Sigmoid colon (tissue), 7 donors: Measurements from ENCODE around the gene PEX14. TPM values are rescaled to one million over a fixed set of nuclear protein-coding genes. Genes with fewer than 3 reads are reported as not detected.

Source experiments
- DNase-seq: peaks from one replicate; pipeline ENCODE4 v3.0.0-alpha.2; 2019
- H3K27ac ChIP-seq, 4 donors: fragments of 200-600 bp; sonication (generic); one replicate each; pipeline ENCODE4 v1.5.1; 2016 to 2019; ENCODE audit warnings: mild to moderate bottlenecking in 1 of 4
- H3K27me3 ChIP-seq, 3 donors: fragments of 200-600 bp; sonication (generic); one replicate each; pipeline ENCODE4 v1.5.1; 2019; ENCODE audit warnings: mild to moderate bottlenecking in 1 of 3
- H3K36me3 ChIP-seq, 4 donors: fragments of 200-600 bp; sonication (generic); one replicate each; pipeline ENCODE4 v1.5.1; 2016 to 2019
- H3K4me1 ChIP-seq, 4 donors: fragments of 200-600 bp; sonication (generic); one replicate each; pipeline ENCODE4 v1.5.1; 2017 to 2019
- H3K4me3 ChIP-seq, 4 donors: fragments of 200-600 bp; sonication (generic); one replicate each; pipeline ENCODE4 v1.5.1; 2017 to 2019; ENCODE audit warnings: mild to moderate bottlenecking in 2 of 4, moderate library complexity in 1 of 4
- H3K9me3 ChIP-seq, 4 donors: fragments of 200-600 bp in 3 of 4; sonication (generic) in 3 of 4; one replicate each; pipeline versions ENCODE4 v1.5.1 to v1.6.1; 2013 to 2019
- EP300 ChIP-seq, 4 donors: sonication (generic); formaldehyde crosslinking; IDR thresholded peaks; one replicate each; pipeline ENCODE4 v1.6.1; 2017; ENCODE audit warnings: antibody characterized with exemption in 4 of 4
- POLR2A ChIP-seq, 2 donors: fragments of 450-650 bp; IDR thresholded peaks; one replicate each; pipeline ENCODE4 v1.6.1; 2016; ENCODE audit warnings: antibody characterized with exemption in 2 of 2, mild to moderate bottlenecking in 2 of 2, moderate library complexity in 2 of 2
- POLR2AphosphoS5 ChIP-seq, 4 donors: sonication (generic); formaldehyde crosslinking; IDR thresholded peaks; one replicate each; pipeline ENCODE4 v1.6.1; 2017; ENCODE audit warnings: antibody characterized with exemption in 4 of 4
- WGBS, 2 donors: extraction: QIAGEN DNeasy Blood & Tissue Kit; methylation state at CpG; one replicate each; pipeline ENCODE4 v1.1.7; 2013; 5-methylcytosine and 5-hydroxymethylcytosine counted together
- intact Hi-C: fragments of 100-400 bp; cut with DNase I; formaldehyde crosslinking; loops from one replicate; pipeline ENCODE4 v1.15.1; 2023
- polyA plus RNA-seq, 3 donors: library from polyadenylated mRNA; stranded (reverse); fragments of 200-250 nt; gene quantifications; one replicate each; pipeline ENCODE4 v1.2.3, GENCODE V29; 2013
- total RNA-seq, 4 donors: library from RNA; depleted of rRNA; stranded (reverse); fragments of >200 nt; gene quantifications; one replicate each; pipeline ENCODE4 v1.1.0, GENCODE V29; 2016
- TF ChIP-seq, protein P1 (sequence below), 4 experiments: fragments of 450-650 bp in 3 of 4; fragments of 200-600 bp in 1 of 4; IDR thresholded peaks; one replicate each; pipeline ENCODE4 v1.5.1; 2016 to 2019; ENCODE audit warnings: antibody characterized with exemption in 4 of 4, mild to moderate bottlenecking in 3 of 4, moderate library complexity in 2 of 4
- donor health status: healthy with polysubstance abuse.
- donor health status: Bipolar disorder and iron deficiency.
- donor health status: healthy.

The PEX14 gene
- total and polyA plus RNA-seq, 7 donors: 8.3 to 23.3 (median 14.4) TPM

DNA sequence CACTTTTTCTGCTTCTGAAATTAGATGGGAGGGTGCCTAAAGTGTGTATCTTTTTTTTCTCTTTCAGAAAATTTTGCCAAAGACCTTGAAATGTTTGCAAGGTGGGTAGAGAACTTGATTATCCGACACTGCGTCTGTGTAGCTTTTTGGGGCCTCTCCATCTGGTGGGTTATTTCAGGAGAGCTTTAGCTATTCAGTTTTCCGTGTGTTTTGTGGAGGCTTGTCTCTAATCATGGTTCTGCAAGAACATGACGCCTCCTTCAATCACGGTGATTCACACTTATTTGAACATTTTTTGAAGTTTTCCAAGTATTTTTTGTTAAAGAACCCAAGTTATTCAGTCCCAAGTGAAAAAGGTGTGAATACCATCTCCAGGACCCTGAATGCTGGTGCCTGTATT lies 40.2 kb upstream of the PEX14 start:
- no peak overlapping the region for H3K4me3 ChIP-seq
- H3K4me1 ChIP-seq: peaks cover 0 to 17% (median 14%) of the 10 kb centered on the region in 4 donors
- TF ChIP-seq POLR2AphosphoS5 (IDR thresholded peaks at IDR 0.05) (no peak), EP300 (IDR thresholded peaks at IDR 0.05) (no peak), POLR2A (IDR thresholded peaks at IDR 0.05) (no peak)
- TF ChIP-seq, protein P1, sequence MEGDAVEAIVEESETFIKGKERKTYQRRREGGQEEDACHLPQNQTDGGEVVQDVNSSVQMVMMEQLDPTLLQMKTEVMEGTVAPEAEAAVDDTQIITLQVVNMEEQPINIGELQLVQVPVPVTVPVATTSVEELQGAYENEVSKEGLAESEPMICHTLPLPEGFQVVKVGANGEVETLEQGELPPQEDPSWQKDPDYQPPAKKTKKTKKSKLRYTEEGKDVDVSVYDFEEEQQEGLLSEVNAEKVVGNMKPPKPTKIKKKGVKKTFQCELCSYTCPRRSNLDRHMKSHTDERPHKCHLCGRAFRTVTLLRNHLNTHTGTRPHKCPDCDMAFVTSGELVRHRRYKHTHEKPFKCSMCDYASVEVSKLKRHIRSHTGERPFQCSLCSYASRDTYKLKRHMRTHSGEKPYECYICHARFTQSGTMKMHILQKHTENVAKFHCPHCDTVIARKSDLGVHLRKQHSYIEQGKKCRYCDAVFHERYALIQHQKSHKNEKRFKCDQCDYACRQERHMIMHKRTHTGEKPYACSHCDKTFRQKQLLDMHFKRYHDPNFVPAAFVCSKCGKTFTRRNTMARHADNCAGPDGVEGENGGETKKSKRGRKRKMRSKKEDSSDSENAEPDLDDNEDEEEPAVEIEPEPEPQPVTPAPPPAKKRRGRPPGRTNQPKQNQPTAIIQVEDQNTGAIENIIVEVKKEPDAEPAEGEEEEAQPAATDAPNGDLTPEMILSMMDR (IDR thresholded peaks at IDR 0.05): no peak
- intact Hi-C loops: loop anchor here (5.0 kb wide), 2 partner anchors 58 to 557 kb away; no protein-coding TSS in a partner anchor
- WGBS, 2 donors: 96 to 98% methylated on average over 5 of the region's 5 CpGs
- no peak overlapping the region for H3K27ac ChIP-seq
- H3K27me3 ChIP-seq: no peaks in the 10 kb centered on the region
- H3K9me3 ChIP-seq: no peaks in the 10 kb centered on the region
- no peak for DNase-seq
- H3K36me3 ChIP-seq: peaks cover 0 to 6% (median 0%) of the 10 kb centered on the region in 4 donors

DNA sequence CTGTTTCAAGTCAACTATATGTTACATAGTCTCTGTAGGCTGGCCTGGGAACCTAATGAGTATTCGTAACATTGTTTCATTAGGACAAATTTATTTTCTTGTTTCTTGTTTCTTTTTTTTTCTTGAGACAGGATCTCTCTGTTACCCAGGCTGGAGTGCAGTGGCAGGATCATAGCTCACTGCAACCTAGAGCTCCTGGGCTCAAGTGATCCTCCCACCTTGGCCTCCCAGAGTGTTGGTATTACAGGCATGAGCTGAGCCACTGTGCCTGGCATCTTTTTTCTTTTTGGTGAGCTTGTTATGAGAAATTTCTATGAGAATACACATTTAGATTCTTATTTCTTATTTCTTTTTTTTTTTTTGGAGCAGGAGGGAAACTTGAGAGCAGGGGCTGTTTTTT lies 37.7 kb upstream of the PEX14 start:
- intact Hi-C loops: no loop called here
- TF ChIP-seq EP300 (IDR thresholded peaks at IDR 0.05): no peak
- no peak for TF ChIP-seq POLR2AphosphoS5 (IDR thresholded peaks at IDR 0.05)
- TF ChIP-seq POLR2A (IDR thresholded peaks at IDR 0.05): no peak
- TF ChIP-seq, protein P1 (IDR thresholded peaks at IDR 0.05): no peak
- H3K27ac ChIP-seq: no peak overlapping the region
- DNase-seq: no peak
- 96 to 97% methylated on average over 1 of the region's 1 CpG for WGBS, 2 donors
- H3K36me3 ChIP-seq: peaks cover 0 to 6% (median 0%) of the 10 kb centered on the region in 4 donors
- no peaks in the 10 kb centered on the region for H3K4me1 ChIP-seq
- no peaks in the 10 kb centered on the region for H3K9me3 ChIP-seq
- H3K27me3 ChIP-seq: no peaks in the 10 kb centered on the region
- no peak overlapping the region for H3K4me3 ChIP-seq

DNA sequence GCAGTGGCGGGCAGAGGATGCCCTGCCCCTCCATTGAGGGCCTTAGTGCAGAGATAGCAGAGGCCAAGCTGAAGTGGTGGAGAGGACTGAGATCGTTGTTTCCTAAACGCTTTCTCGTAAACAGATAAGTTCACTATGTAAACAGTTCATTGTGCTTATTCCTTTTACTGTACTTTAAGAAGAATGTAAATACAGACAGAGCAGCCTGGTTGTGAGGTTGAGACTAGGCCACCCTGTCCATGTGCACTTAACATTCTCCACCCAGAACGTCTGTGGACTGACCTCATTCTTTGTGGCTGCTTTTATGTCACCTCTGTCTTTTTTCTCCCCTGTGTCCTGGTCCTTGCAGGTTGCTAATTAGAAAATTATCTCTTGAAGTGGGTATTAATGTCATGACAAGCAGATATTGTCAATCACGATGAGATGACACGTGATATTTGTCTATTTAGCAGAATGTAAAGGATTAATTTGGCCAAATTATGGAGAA lies 36.0 kb upstream of the PEX14 start:
- no peaks in the 10 kb centered on the region for H3K27me3 ChIP-seq
- no peaks in the 10 kb centered on the region for H3K9me3 ChIP-seq
- no peak overlapping the region for H3K4me3 ChIP-seq
- H3K27ac ChIP-seq: no peak overlapping the region
- intact Hi-C loops: no loop called here
- 45 to 62% methylated on average over 7 of the region's 7 CpGs for WGBS, 2 donors
- H3K4me1 ChIP-seq: no peaks in the 10 kb centered on the region
- peaks cover 0 to 6% (median 0%) of the 10 kb centered on the region in 4 donors for H3K36me3 ChIP-seq
- TF ChIP-seq POLR2A (IDR thresholded peaks at IDR 0.05): no peak
- TF ChIP-seq, protein P1 (IDR thresholded peaks at IDR 0.05): no peak
- no peak for DNase-seq

DNA sequence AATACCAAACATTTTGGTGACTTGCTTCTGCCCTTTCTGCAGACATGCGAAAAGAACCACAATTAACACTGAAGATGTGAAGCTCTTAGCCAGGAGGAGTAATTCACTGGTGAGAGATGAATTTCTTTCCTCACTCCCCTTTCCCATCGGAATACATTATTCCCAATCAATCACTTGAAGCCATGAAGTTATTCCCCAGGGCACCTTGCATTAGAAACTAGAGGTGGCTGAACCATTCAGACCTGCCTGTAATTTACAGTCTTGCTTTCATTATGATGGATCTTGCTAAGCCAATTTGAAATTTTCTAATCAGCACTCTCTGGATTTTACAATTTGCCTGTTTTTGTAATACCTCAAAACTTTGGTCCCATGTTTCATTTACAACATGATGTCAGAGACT lies 34.4 kb upstream of the PEX14 start:
- TF ChIP-seq, protein P1 (IDR thresholded peaks at IDR 0.05): no peak
- TF ChIP-seq POLR2A (IDR thresholded peaks at IDR 0.05) (no peak), EP300 (IDR thresholded peaks at IDR 0.05) (no peak), POLR2AphosphoS5 (IDR thresholded peaks at IDR 0.05) (no peak)
- H3K36me3 ChIP-seq: peaks cover 0 to under 1% (median 0%) of the 10 kb centered on the region in 4 donors
- no peaks in the 10 kb centered on the region for H3K27me3 ChIP-seq
- 98% methylated on average over 2 of the region's 2 CpGs for WGBS, 2 donors
- no peak overlapping the region for H3K27ac ChIP-seq
- H3K4me3 ChIP-seq: no peak overlapping the region
- no peaks in the 10 kb centered on the region for H3K9me3 ChIP-seq
- no peak for DNase-seq
- intact Hi-C loops: no loop called here
- no peaks in the 10 kb centered on the region for H3K4me1 ChIP-seq

DNA sequence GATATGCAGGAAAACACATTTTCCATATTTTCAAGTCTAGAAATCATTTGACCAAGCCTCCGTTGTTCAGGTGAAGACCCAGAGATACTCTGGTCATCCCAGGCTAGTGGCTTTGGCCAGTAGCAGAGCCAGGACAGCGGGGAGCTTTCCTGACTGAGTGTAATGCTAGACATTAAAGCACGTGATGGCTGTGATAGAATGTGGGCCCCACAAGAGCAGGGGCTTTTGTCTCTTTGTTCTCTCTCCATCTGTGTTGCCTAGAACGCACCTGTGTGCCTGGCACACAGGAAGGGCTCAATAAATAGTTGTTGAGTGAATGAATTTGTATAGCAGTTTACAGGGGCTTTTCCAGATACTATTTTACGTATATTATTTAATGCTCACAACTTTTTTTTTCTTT lies 34.0 kb upstream of the PEX14 start:
- no peaks in the 10 kb centered on the region for H3K4me1 ChIP-seq
- no peak overlapping the region for H3K27ac ChIP-seq
- 94 to 96% methylated on average over 5 of the region's 5 CpGs for WGBS, 2 donors
- no peak overlapping the region for H3K4me3 ChIP-seq
- TF ChIP-seq EP300 (IDR thresholded peaks at IDR 0.05): no peak
- TF ChIP-seq, protein P1 (IDR thresholded peaks at IDR 0.05): no peak
- no peak for DNase-seq
- intact Hi-C loops: no loop called here
- no peaks in the 10 kb centered on the region for H3K27me3 ChIP-seq
- H3K9me3 ChIP-seq: no peaks in the 10 kb centered on the region
- no peaks in the 10 kb centered on the region for H3K36me3 ChIP-seq
